Fibroblast of lung (primary cell): Measurements from ENCODE around the gene SMAD4.

Source experiments
- EZH2 ChIP-seq: IDR thresholded peaks from 2 replicates; pipeline ENCODE4 v1.5.1; 2012; ENCODE audit warnings: low read length, control low read depth, mild to moderate bottlenecking; ENCODE audit errors: missing control alignments
- TF ChIP-seq, protein P1 (sequence below), 2 donors: IDR thresholded peaks in 1 of 2; conservative IDR thresholded peaks in 1 of 2; 1 replicate in 1 of 2; 2 replicates in 1 of 2; pipeline ENCODE4 v1.5.1; 2011 to 2012; ENCODE audit warnings: low read length in 2 of 2, control low read depth in 1 of 2, inconsistent platforms in 1 of 2, low read depth in 1 of 2, mild to moderate bottlenecking in 1 of 2

DNA sequence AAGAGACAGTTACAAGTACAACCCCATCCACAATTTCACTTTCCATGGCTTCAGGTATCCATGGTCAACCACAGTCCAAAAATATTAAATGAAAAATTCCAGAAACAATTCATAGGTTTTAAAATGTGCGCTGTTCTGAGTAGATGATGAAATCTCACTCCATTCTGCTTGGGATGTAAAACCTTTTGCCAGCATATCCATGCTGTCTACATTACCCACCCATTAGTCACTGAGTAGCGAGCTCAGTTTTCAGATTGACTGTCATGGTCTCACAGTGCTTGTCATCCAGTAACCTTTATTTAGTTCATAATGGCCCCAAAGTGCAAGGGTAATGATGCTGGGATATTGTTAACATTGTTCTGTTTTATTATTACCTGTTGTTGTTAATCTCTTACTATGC, 40.5 kb downstream of the SMAD4 start:
- TF ChIP-seq, protein P1, sequence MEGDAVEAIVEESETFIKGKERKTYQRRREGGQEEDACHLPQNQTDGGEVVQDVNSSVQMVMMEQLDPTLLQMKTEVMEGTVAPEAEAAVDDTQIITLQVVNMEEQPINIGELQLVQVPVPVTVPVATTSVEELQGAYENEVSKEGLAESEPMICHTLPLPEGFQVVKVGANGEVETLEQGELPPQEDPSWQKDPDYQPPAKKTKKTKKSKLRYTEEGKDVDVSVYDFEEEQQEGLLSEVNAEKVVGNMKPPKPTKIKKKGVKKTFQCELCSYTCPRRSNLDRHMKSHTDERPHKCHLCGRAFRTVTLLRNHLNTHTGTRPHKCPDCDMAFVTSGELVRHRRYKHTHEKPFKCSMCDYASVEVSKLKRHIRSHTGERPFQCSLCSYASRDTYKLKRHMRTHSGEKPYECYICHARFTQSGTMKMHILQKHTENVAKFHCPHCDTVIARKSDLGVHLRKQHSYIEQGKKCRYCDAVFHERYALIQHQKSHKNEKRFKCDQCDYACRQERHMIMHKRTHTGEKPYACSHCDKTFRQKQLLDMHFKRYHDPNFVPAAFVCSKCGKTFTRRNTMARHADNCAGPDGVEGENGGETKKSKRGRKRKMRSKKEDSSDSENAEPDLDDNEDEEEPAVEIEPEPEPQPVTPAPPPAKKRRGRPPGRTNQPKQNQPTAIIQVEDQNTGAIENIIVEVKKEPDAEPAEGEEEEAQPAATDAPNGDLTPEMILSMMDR (conservative IDR thresholded peaks at IDR 0.05 in 1 of 2, IDR thresholded peaks at IDR 0.05 in 1 of 2; ENCODE audit: low read depth in 1 of 2, low read length in 2 of 2) = no peak
- TF ChIP-seq EZH2 = no peak
